Right lobe of liver (tissue), 4 donors: ENCODE results near the gene USP2.

Experiments
- POLR2A ChIP-seq: fragments of 450-650 bp; IDR thresholded peaks from one replicate; pipeline ENCODE4 v1.6.1; 2017; ENCODE audit warnings: antibody characterized with exemption, mild to moderate bottlenecking
- TF ChIP-seq, protein P1 (sequence below), 4 donors: fragments of 200-600 bp in 3 of 4; fragments of 450-650 bp in 1 of 4; IDR thresholded peaks; one replicate each; pipeline versions ENCODE4 v1.5.1 to v1.8.0; 2016 to 2022; ENCODE audit warnings: antibody characterized with exemption in 4 of 4, mild to moderate bottlenecking in 2 of 4
- donor health status: DM: no; HTN: no; CAD: no.
- donor health status: DM: no; HTN: no; CAD: no.
- donor health status: DM: no; HTN: yes; CAD: no.

DNA sequence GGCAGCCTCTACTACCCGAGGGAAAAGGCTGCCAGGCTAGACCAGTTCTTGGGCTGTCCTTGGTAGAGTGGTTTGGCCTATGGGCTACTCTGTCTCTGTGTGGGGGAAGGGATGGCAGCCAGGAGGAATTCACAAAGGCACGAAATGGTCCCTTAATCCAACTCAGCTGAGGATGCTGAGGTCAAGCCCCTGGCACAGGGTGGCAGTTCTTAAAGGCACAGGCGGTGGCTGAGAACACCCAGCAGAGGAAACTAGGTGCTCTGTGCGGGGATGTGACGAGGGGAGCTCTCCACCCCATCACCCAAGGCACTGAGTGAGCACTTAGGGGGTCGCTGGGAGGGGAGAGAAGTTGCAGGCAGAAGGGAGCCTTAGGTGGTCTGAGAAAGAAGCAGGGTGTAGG, 34.9 kb downstream of the USP2 start, which contains the start of gene MFRP:
- TF ChIP-seq, protein P1, sequence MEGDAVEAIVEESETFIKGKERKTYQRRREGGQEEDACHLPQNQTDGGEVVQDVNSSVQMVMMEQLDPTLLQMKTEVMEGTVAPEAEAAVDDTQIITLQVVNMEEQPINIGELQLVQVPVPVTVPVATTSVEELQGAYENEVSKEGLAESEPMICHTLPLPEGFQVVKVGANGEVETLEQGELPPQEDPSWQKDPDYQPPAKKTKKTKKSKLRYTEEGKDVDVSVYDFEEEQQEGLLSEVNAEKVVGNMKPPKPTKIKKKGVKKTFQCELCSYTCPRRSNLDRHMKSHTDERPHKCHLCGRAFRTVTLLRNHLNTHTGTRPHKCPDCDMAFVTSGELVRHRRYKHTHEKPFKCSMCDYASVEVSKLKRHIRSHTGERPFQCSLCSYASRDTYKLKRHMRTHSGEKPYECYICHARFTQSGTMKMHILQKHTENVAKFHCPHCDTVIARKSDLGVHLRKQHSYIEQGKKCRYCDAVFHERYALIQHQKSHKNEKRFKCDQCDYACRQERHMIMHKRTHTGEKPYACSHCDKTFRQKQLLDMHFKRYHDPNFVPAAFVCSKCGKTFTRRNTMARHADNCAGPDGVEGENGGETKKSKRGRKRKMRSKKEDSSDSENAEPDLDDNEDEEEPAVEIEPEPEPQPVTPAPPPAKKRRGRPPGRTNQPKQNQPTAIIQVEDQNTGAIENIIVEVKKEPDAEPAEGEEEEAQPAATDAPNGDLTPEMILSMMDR (IDR thresholded peaks at IDR 0.05), result no peak
- TF ChIP-seq POLR2A, result no peak
